Omental fat pad (tissue), 4 donors: ENCODE data around the gene STMP1. TPM values are rescaled to one million over a fixed set of nuclear protein-coding genes. Genes with fewer than 3 reads are reported as not detected.
A peak's percentile ranks its signal among the peaks of the same experiment; 100 is the strongest.

Experiments used
- ATAC-seq: fragments of 150-250 bp; one replicate; pipeline ENCODE4 v1.9.1; 2016; ENCODE audit warnings: mild to moderate bottlenecking, moderate library complexity; ENCODE audit not compliant: low FRiP score
- DNase-seq: peaks from one replicate; pipeline ENCODE4 v3.0.0-alpha.2; 2019; ENCODE audit warnings: low spot score
- total RNA-seq, 4 donors: library from RNA; depleted of rRNA; stranded (reverse); fragments of >200 nt; gene quantifications; one replicate each; pipeline ENCODE4 v1.1.0, GENCODE V29; 2016
- TF ChIP-seq, protein P1 (sequence below), 3 donors: fragments of 450-650 bp; IDR thresholded peaks; one replicate each; pipeline ENCODE4 v1.5.1; 2016 to 2017; ENCODE audit warnings: antibody characterized with exemption in 3 of 3, mild to moderate bottlenecking in 3 of 3, moderate library complexity in 2 of 3

Gene STMP1
- total RNA-seq, 4 donors from 2014 or later = 9.4 to 26.8 (median 14.3) TPM

- ATAC-seq (peak; percentile 47), DNase-seq (no peak)
- TF ChIP-seq, protein P1, sequence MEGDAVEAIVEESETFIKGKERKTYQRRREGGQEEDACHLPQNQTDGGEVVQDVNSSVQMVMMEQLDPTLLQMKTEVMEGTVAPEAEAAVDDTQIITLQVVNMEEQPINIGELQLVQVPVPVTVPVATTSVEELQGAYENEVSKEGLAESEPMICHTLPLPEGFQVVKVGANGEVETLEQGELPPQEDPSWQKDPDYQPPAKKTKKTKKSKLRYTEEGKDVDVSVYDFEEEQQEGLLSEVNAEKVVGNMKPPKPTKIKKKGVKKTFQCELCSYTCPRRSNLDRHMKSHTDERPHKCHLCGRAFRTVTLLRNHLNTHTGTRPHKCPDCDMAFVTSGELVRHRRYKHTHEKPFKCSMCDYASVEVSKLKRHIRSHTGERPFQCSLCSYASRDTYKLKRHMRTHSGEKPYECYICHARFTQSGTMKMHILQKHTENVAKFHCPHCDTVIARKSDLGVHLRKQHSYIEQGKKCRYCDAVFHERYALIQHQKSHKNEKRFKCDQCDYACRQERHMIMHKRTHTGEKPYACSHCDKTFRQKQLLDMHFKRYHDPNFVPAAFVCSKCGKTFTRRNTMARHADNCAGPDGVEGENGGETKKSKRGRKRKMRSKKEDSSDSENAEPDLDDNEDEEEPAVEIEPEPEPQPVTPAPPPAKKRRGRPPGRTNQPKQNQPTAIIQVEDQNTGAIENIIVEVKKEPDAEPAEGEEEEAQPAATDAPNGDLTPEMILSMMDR (IDR thresholded peaks at IDR 0.05) = no peak
These were observed 11.3 kb upstream of the STMP1 start for GRCh38 chr7:135650831-135651573.

DNA sequence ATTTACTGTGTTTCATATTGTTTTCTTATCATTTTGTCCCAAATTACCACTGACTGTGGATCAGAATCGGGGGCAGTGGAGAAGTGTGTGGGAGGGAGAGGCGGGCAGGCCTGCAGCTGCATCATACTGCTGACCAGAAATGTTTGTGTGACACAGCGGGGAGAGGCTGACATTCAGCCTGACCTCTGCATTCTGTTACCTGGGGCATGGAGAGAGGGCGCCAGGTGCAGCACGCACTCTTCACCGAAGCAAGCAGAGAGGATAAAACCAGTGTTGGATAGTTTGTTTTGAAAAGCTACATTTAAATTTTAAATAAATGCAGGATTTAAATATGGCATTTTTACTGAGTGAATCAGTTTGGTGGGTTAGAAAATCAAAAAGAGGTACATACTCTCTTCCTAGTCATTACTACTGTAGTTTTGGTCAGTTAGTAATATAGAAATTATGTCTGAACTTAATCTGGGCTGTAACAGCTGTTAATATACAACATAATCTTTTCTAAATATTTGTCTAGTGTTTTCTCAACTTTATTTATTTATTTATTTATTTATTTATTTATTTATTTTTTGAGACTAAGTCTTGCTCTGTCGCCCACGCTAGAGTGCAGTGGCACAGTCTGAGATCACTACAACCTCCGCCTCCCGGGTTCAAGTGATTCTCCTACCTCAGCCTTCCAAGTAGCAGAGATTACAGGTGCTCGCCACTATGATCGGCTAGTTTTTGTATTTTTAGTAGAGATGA lies 8.8 kb upstream of the STMP1 start:
- TF ChIP-seq, protein P1 (IDR thresholded peaks at IDR 0.05) = no peak
- DNase-seq (no peak), ATAC-seq (no peak)

- ATAC-seq (no peak), DNase-seq (no peak)
- TF ChIP-seq, protein P1 (IDR thresholded peaks at IDR 0.05) = no peak
These were observed 3.8 kb upstream of the STMP1 start for GRCh38 chr7:135658564-135658963.

GRCh38 chr7:135659159-135659846 lies 3.0 kb upstream of the STMP1 start:
- no peak for DNase-seq
- ATAC-seq = no peak
- TF ChIP-seq, protein P1 (IDR thresholded peaks at IDR 0.05) = no peak

- ATAC-seq (peak; percentile 18), DNase-seq (no peak)
- TF ChIP-seq, protein P1 (IDR thresholded peaks at IDR 0.05) = no peak
These were observed 797 bp upstream of the STMP1 start for GRCh38 chr7:135661311-135662122.

DNA sequence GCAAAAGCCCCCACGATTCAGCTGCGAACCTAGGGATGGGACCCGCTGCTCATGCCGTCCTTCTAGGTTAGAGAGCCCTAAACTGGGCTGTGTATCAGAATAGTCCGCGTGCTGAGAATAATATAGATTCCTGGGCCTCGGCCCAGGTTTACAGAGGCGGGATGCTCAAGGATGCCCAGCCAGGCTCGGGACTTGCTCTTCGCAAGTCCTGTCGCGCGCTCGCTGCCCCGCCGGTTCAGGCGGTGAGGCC lies 266 bp upstream of the STMP1 start:
- TF ChIP-seq, protein P1 (IDR thresholded peaks at IDR 0.05) = no peak
- ATAC-seq = no peak
- no peak for DNase-seq
